Smooth muscle cell (in vitro differentiated cells): ENCODE results near the gene SLC9A6. TPM values are rescaled to one million over a fixed set of nuclear protein-coding genes. Genes with fewer than 3 reads are reported as not detected.
A peak's percentile ranks its signal among the peaks of the same experiment; 100 is the strongest.

Source experiments
- DNase-seq: peaks from one replicate; lab custom pipeline; 2025; ENCODE audit not compliant: unreplicated experiment; lab: John Stamatoyannopoulos, UW
- H2AFZ ChIP-seq: fragments of 200-600 bp; sonication (generic); 2 replicates; pipeline ENCODE4 v1.6.0; 2016; ENCODE audit warnings: antibody characterized with exemption, low read depth, mild to moderate bottlenecking
- H3F3A ChIP-seq: fragments of 200-600 bp; sonication (generic); 2 replicates; pipeline ENCODE4 v1.6.0; 2017; ENCODE audit warnings: antibody characterized with exemption, low read depth
- H3K27ac ChIP-seq: fragments of 200-600 bp; sonication (generic); 2 replicates; pipeline ENCODE4 v1.5.1; 2016; ENCODE audit warnings: low read depth, mild to moderate bottlenecking
- H3K27me3 ChIP-seq: fragments of 200-600 bp; sonication (generic); 2 replicates; pipeline ENCODE4 v1.6.1; 2016; ENCODE audit warnings: low read depth, mild to moderate bottlenecking
- H3K36me3 ChIP-seq: fragments of 200-600 bp; sonication (generic); 2 replicates; pipeline ENCODE4 v1.5.1; 2016; ENCODE audit warnings: low read depth
- H3K4me1 ChIP-seq: fragments of 200-600 bp; sonication (generic); 2 replicates; pipeline ENCODE4 v1.5.1; 2016; ENCODE audit warnings: low read depth
- H3K4me2 ChIP-seq: fragments of 200-600 bp; sonication (generic); 2 replicates; pipeline ENCODE4 v1.6.0; 2016; ENCODE audit warnings: mild to moderate bottlenecking
- H3K4me3 ChIP-seq: fragments of 200-600 bp; sonication (generic); 2 replicates; pipeline ENCODE4 v1.5.1; 2016; ENCODE audit warnings: mild to moderate bottlenecking
- H3K79me2 ChIP-seq: fragments of 200-600 bp; sonication (generic); 2 replicates; pipeline ENCODE4 v1.6.0; 2016; ENCODE audit warnings: low read depth, mild to moderate bottlenecking
- H3K9ac ChIP-seq: fragments of 200-600 bp; sonication (generic); 2 replicates; pipeline ENCODE4 v1.6.0; 2016; ENCODE audit warnings: low read depth
- H3K9me3 ChIP-seq: fragments of 200-600 bp; sonication (generic); replicated peaks from 2 replicates; pipeline ENCODE4 v1.5.1; 2016; ENCODE audit warnings: low read depth
- H4K20me1 ChIP-seq: fragments of 200-600 bp; sonication (generic); 2 replicates; pipeline ENCODE4 v1.6.0; 2016; ENCODE audit warnings: low read depth
- CTCF ChIP-seq: fragments of 200-600 bp; sonication (generic); IDR thresholded peaks from 2 replicates; pipeline ENCODE4 v1.5.1; 2017; ENCODE audit warnings: borderline replicate concordance, mild to moderate bottlenecking, antibody characterized with exemption; ENCODE audit not compliant: insufficient read depth, poor library complexity, severe bottlenecking
- WGBS: methylation state at CpG from one replicate; pipeline ENCODE4 v1.1.7; 2016; ENCODE audit warnings: low lambda C conversion rate; 5-methylcytosine and 5-hydroxymethylcytosine counted together
- polyA plus RNA-seq: library from polyadenylated mRNA; unstranded; fragments of >200 nt; fragmentation: Nextera tagmentation; extraction: Ambion mirVana; gene quantifications from 2 replicates; pipeline ENCODE4 v1.2.1, GENCODE V29; 2016
- total RNA-seq: library from RNA; depleted of rRNA; stranded (reverse); fragments of >200 nt; gene quantifications from 2 replicates; pipeline ENCODE4 v1.2.3, GENCODE V29; 2014

The SLC9A6 gene
- total and polyA plus RNA-seq, 2 experiments from 2014 or later: 11.6 to 19.8 TPM

- Histone ChIP-seq H2AFZ (no peak overlapping the region), H4K20me1 (no peaks in the 10 kb centered on the region), H3K79me2 (no peaks in the 10 kb centered on the region), H3K4me2 (peak overlapping the region; percentile 33), H3K9me3 (no peaks in the 10 kb centered on the region), H3F3A (no peaks in the 10 kb centered on the region), H3K4me3 (no peak overlapping the region), H3K36me3 (no peaks in the 10 kb centered on the region), H3K4me1 (peaks cover 3% of the 10 kb centered on the region), H3K27me3 (no peaks in the 10 kb centered on the region), H3K9ac (no peak overlapping the region), H3K27ac (peak overlapping the region; percentile 67)
- TF ChIP-seq CTCF: no peak
- no peak for DNase-seq
- 54% methylated on average over 13 of the region's 13 CpGs for WGBS
Observed at GRCh38 chrX:136046295-136047015, 61.2 kb downstream of the SLC9A6 start.

- TF ChIP-seq CTCF: no peak
- no peaks in the 10 kb centered on the region for H4K20me1 ChIP-seq
- peak overlapping the region; percentile 67 for H3K27ac ChIP-seq
- H2AFZ ChIP-seq: no peak overlapping the region
- WGBS: 36% methylated on average over 2 of the region's 2 CpGs
- no peaks in the 10 kb centered on the region for H3K79me2 ChIP-seq
- H3F3A ChIP-seq: no peaks in the 10 kb centered on the region
- H3K27me3 ChIP-seq: no peaks in the 10 kb centered on the region
- H3K9me3 ChIP-seq: no peaks in the 10 kb centered on the region
- H3K4me1 ChIP-seq: peaks cover 3% of the 10 kb centered on the region
- peak overlapping the region; percentile 33 for H3K4me2 ChIP-seq
- H3K36me3 ChIP-seq: no peaks in the 10 kb centered on the region
- no peak overlapping the region for H3K4me3 ChIP-seq
- no peak for DNase-seq
- no peak overlapping the region for H3K9ac ChIP-seq
Observed at GRCh38 chrX:136047016-136047642, 61.9 kb downstream of the SLC9A6 start.

GRCh38 chrX:136047969-136048368, 62.7 kb downstream of the SLC9A6 start:
- Histone ChIP-seq H4K20me1 (no peaks in the 10 kb centered on the region), H3K27ac (peak overlapping the region; percentile 67), H3K4me1 (peaks cover 3% of the 10 kb centered on the region), H3K4me2 (peak overlapping the region; percentile 33), H2AFZ (no peak overlapping the region), H3K79me2 (no peaks in the 10 kb centered on the region), H3K4me3 (no peak overlapping the region), H3K9me3 (no peaks in the 10 kb centered on the region), H3K9ac (peak overlapping the region; percentile 19), H3K27me3 (no peaks in the 10 kb centered on the region), H3K36me3 (no peaks in the 10 kb centered on the region), H3F3A (no peaks in the 10 kb centered on the region)
- 54% methylated on average over 4 of the region's 4 CpGs for WGBS
- no peak for TF ChIP-seq CTCF
- DNase-seq: no peak

GRCh38 chrX:136048446-136048845, 63.2 kb downstream of the SLC9A6 start:
- Histone ChIP-seq H3F3A (no peaks in the 10 kb centered on the region), H3K9ac (no peak overlapping the region), H3K4me1 (peaks cover 3% of the 10 kb centered on the region), H3K27ac (peak overlapping the region; percentile 67), H3K4me2 (no peak overlapping the region), H3K27me3 (no peaks in the 10 kb centered on the region), H3K79me2 (no peaks in the 10 kb centered on the region), H4K20me1 (no peaks in the 10 kb centered on the region), H2AFZ (no peak overlapping the region), H3K36me3 (no peaks in the 10 kb centered on the region), H3K4me3 (no peak overlapping the region), H3K9me3 (no peaks in the 10 kb centered on the region)
- DNase-seq: no peak
- WGBS: 34% methylated on average over 1 of the region's 1 CpG
- TF ChIP-seq CTCF: no peak
